K562 (cell line): Measurements from ENCODE around the gene ZCCHC8. TPM values are rescaled to one million over a fixed set of nuclear protein-coding genes. Genes with fewer than 3 reads are reported as not detected.

ENCODE experiments used
- EZH2 ChIP-seq: IDR thresholded peaks from 2 replicates; pipeline ENCODE4 v1.6.1; 2012; ENCODE audit warnings: low read depth, mild to moderate bottlenecking, inconsistent platforms, low read length, borderline replicate concordance
- MXI1 ChIP-seq: IDR thresholded peaks from 2 replicates; pipeline ENCODE4 v1.6.1; 2011; ENCODE audit warnings: low read depth, mild to moderate bottlenecking, improper control_type of control experiment, low read length
- RFX5 ChIP-seq: IDR thresholded peaks from 2 replicates; pipeline ENCODE4 v1.6.1; 2011; ENCODE audit warnings: low read depth, mild to moderate bottlenecking, improper control_type of control experiment, low read length
- SUPT5H ChIP-seq: fragments of 450-650 bp; IDR thresholded peaks from 2 replicates; pipeline ENCODE4 v1.6.1; 2016
- ZBTB8A ChIP-seq: fragments of 450-650 bp; IDR thresholded peaks from 2 replicates; pipeline ENCODE4 v1.6.1; 2018; ENCODE audit warnings: mild to moderate bottlenecking, moderate library complexity; ENCODE audit not compliant: partially characterized antibody
- polyA plus RNA-seq, 8 experiments: library from polyadenylated mRNA; depleted of rRNA in 4 of 8; stranded (reverse) in 5 of 8; unstranded in 3 of 8; fragments of >200 nt; fragmentation: Nextera tagmentation in 2 of 8; fragmentation: Illumina TruSeq in 1 of 8; extraction: Ambion mirVana in 2 of 8; extraction: Trizol in 1 of 8; gene quantifications; 2 replicates each; pipeline versions ENCODE4 v1.2.1 to v1.2.3, GENCODE V29; 2011 to 2014; ENCODE audit warnings: inconsistent platforms in 1 of 8, missing spikeins in 1 of 8
- total RNA-seq, 7 experiments: library from RNA; depleted of rRNA in 6 of 7; stranded (reverse); fragments of >200 nt in 6 of 7; fragmentation: Illumina TruSeq in 2 of 7; extraction: Trizol in 2 of 7; gene quantifications; 2 replicates each; pipeline versions ENCODE4 v1.2.1 to v1.2.3, GENCODE V29; 2011 to 2021; ENCODE audit warnings: low replicate concordance in 1 of 7
- TF ChIP-seq, protein P1 (sequence below): fragments of 450-650 bp; IDR thresholded peaks from 2 replicates; pipeline ENCODE4 v1.6.1; 2016; ENCODE audit warnings: mild to moderate bottlenecking
- TF ChIP-seq, protein P2 (sequence below): sonication (generic); formaldehyde crosslinking; IDR thresholded peaks from 2 replicates; pipeline ENCODE4 v1.8.0; 2023; ENCODE audit warnings: mild to moderate bottlenecking, missing genetic modification reagents
- TF ChIP-seq, protein P3 (sequence below): fragments of 450-650 bp; formaldehyde crosslinking; IDR thresholded peaks from 2 replicates; pipeline ENCODE4 v1.4.0; 2020; ENCODE audit warnings: mild to moderate bottlenecking, mixed read lengths
- TF ChIP-seq, protein P4 (sequence below), 2 experiments: IDR thresholded peaks in 1 of 2; conservative IDR thresholded peaks in 1 of 2; 2 replicates each; pipeline ENCODE4 v1.6.1; 2016; ENCODE audit warnings: low read depth in 2 of 2, mild to moderate bottlenecking in 1 of 2, missing compliant biosample characterization in 1 of 2, missing genetic modification characterization in 1 of 2, moderate library complexity in 1 of 2
- TF ChIP-seq, protein P5 (sequence below): fragments of 250-450 bp; sonication (Bioruptor Pico); IDR thresholded peaks from 2 replicates; pipeline ENCODE4 v1.8.0; 2021; ENCODE audit warnings: borderline replicate concordance, mild to moderate bottlenecking, moderate library complexity; ENCODE audit not compliant: poor library complexity, severe bottlenecking
- TF ChIP-seq, protein P6 (sequence below): fragments of 250-450 bp; sonication (Bioruptor Pico); IDR thresholded peaks from 2 replicates; pipeline ENCODE4 v1.9.0; 2021; ENCODE audit warnings: mild to moderate bottlenecking, inconsistent platforms

Gene ZCCHC8
- total and polyA plus RNA-seq, 9 of the 15 experiments (the other 6 are each of a cell fraction or from before 2014, with no cell fraction given) = 14.8 to 50.9 (median 34.1) TPM

DNA sequence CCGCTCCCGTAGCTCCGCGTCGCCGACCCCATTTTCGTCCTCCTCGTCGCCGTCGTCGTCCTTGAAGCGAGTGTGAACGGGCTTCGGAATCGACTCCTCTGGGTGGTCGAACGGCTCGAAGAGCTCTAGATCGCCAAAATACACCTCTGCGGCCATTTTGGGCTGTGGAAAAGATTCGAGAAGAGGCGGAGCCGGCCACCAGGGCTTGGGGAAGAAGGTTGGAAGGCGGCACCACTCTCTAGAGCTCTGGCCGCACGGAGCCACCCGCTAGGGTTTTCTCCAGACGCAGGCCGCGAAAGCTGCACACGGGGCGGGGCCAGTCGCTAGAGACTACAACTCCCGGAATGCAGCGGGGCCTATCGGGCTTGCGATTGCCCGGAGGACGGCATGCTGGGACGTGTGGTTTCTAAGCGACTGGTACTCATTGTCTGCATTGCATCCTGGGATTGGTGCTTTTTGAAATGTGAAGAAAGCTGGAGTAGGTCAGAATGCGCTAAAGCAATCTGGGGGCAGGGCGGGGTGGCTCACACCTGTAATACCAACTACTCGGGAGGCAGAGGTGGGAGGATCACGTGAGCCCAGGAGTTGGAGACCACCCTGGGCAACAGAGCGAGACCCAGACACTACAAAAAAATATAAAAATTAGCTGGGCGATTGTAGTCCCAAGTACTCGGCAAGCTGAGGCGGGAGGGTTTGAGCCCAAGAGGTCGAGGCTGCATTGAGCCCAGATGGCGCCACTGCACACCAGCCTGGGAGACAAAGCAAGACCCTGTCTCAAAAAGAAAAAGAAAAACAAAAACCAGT, at the start of gene ZCCHC8 (continued):
- TF ChIP-seq, protein P1, sequence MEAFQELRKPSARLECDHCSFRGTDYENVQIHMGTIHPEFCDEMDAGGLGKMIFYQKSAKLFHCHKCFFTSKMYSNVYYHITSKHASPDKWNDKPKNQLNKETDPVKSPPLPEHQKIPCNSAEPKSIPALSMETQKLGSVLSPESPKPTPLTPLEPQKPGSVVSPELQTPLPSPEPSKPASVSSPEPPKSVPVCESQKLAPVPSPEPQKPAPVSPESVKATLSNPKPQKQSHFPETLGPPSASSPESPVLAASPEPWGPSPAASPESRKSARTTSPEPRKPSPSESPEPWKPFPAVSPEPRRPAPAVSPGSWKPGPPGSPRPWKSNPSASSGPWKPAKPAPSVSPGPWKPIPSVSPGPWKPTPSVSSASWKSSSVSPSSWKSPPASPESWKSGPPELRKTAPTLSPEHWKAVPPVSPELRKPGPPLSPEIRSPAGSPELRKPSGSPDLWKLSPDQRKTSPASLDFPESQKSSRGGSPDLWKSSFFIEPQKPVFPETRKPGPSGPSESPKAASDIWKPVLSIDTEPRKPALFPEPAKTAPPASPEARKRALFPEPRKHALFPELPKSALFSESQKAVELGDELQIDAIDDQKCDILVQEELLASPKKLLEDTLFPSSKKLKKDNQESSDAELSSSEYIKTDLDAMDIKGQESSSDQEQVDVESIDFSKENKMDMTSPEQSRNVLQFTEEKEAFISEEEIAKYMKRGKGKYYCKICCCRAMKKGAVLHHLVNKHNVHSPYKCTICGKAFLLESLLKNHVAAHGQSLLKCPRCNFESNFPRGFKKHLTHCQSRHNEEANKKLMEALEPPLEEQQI = no peak
- TF ChIP-seq, protein P2, sequence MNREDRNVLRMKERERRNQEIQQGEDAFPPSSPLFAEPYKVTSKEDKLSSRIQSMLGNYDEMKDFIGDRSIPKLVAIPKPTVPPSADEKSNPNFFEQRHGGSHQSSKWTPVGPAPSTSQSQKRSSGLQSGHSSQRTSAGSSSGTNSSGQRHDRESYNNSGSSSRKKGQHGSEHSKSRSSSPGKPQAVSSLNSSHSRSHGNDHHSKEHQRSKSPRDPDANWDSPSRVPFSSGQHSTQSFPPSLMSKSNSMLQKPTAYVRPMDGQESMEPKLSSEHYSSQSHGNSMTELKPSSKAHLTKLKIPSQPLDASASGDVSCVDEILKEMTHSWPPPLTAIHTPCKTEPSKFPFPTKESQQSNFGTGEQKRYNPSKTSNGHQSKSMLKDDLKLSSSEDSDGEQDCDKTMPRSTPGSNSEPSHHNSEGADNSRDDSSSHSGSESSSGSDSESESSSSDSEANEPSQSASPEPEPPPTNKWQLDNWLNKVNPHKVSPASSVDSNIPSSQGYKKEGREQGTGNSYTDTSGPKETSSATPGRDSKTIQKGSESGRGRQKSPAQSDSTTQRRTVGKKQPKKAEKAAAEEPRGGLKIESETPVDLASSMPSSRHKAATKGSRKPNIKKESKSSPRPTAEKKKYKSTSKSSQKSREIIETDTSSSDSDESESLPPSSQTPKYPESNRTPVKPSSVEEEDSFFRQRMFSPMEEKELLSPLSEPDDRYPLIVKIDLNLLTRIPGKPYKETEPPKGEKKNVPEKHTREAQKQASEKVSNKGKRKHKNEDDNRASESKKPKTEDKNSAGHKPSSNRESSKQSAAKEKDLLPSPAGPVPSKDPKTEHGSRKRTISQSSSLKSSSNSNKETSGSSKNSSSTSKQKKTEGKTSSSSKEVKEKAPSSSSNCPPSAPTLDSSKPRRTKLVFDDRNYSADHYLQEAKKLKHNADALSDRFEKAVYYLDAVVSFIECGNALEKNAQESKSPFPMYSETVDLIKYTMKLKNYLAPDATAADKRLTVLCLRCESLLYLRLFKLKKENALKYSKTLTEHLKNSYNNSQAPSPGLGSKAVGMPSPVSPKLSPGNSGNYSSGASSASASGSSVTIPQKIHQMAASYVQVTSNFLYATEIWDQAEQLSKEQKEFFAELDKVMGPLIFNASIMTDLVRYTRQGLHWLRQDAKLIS (CRISPR knock-in tag) = peak; percentile 71; the same call in 1 of the 2 replicates
- TF ChIP-seq, protein P3, sequence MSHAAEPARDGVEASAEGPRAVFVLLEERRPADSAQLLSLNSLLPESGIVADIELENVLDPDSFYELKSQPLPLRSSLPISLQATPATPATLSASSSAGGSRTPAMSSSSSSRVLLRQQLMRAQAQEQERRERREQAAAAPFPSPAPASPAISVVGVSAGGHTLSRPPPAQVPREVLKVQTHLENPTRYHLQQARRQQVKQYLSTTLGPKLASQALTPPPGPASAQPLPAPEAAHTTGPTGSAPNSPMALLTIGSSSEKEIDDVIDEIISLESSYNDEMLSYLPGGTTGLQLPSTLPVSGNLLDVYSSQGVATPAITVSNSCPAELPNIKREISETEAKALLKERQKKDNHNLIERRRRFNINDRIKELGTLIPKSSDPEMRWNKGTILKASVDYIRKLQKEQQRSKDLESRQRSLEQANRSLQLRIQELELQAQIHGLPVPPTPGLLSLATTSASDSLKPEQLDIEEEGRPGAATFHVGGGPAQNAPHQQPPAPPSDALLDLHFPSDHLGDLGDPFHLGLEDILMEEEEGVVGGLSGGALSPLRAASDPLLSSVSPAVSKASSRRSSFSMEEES (CRISPR knock-in tag) = peak; percentile 80
- TF ChIP-seq MXI1 (peak; percentile 80), EZH2 (no peak), SUPT5H (peak; percentile 92), ZBTB8A (no peak), RFX5 (no peak)
- TF ChIP-seq, protein P4, sequence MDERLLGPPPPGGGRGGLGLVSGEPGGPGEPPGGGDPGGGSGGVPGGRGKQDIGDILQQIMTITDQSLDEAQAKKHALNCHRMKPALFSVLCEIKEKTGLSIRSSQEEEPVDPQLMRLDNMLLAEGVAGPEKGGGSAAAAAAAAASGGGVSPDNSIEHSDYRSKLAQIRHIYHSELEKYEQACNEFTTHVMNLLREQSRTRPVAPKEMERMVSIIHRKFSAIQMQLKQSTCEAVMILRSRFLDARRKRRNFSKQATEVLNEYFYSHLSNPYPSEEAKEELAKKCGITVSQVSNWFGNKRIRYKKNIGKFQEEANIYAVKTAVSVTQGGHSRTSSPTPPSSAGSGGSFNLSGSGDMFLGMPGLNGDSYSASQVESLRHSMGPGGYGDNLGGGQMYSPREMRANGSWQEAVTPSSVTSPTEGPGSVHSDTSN (CRISPR knock-in tag; IDR thresholded peaks at IDR 0.05; ENCODE audit: low read depth) = no peak
- TF ChIP-seq, protein P4 (tag; conservative IDR thresholded peaks at IDR 0.05; ENCODE audit: low read depth) = no peak
- TF ChIP-seq, protein P5, sequence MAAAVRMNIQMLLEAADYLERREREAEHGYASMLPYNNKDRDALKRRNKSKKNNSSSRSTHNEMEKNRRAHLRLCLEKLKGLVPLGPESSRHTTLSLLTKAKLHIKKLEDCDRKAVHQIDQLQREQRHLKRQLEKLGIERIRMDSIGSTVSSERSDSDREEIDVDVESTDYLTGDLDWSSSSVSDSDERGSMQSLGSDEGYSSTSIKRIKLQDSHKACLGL (CRISPR knock-in tag) = no peak
- TF ChIP-seq, protein P6, sequence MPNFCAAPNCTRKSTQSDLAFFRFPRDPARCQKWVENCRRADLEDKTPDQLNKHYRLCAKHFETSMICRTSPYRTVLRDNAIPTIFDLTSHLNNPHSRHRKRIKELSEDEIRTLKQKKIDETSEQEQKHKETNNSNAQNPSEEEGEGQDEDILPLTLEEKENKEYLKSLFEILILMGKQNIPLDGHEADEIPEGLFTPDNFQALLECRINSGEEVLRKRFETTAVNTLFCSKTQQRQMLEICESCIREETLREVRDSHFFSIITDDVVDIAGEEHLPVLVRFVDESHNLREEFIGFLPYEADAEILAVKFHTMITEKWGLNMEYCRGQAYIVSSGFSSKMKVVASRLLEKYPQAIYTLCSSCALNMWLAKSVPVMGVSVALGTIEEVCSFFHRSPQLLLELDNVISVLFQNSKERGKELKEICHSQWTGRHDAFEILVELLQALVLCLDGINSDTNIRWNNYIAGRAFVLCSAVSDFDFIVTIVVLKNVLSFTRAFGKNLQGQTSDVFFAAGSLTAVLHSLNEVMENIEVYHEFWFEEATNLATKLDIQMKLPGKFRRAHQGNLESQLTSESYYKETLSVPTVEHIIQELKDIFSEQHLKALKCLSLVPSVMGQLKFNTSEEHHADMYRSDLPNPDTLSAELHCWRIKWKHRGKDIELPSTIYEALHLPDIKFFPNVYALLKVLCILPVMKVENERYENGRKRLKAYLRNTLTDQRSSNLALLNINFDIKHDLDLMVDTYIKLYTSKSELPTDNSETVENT (CRISPR knock-in tag) = no peak
